Right ventricle myocardium inferior (tissue), 1 donor: Measurements from ENCODE around the gene CERS2. TPM values are rescaled to one million over a fixed set of nuclear protein-coding genes. Genes with fewer than 3 reads are reported as not detected.
A peak's percentile ranks its signal among the peaks of the same experiment; 100 is the strongest.

Source experiments
- ATAC-seq: fragments of 200-7000 bp; cut with Tn5 transposase; one replicate; pipeline ENCODE4 v1.9.1; 2020; ENCODE audit warnings: mild to moderate bottlenecking, moderate library complexity
- DNase-seq: peaks from one replicate; pipeline ENCODE4 v3.0.0; 2021; ENCODE audit errors: missing footprints
- intact Hi-C: fragments of 100-400 bp; cut with DNase I; formaldehyde crosslinking; loops from one replicate; pipeline ENCODE4 v1.11.0; 2022
- long read RNA-seq: library from polyadenylated mRNA; unstranded; transcript quantifications from one replicate; pipeline ENCODE4 v2.0.0, GENCODE V29; 2021
- total RNA-seq: library from RNA; stranded (reverse); fragmentation: NEBNext Ultra II Directional; extraction: Animal tissue kit (Norgen Biotek cat#: 25700); gene quantifications from one replicate; pipeline ENCODE4 v1.2.1, GENCODE V29; 2021
- donor health status: DM: no; HTN: yes; CAD: no; lungs with severe emphysema.

The CERS2 gene
- total RNA-seq = 92.6 TPM
- long read RNA-seq, transcript CERS2-205 (11 exons, 2,505 nt) = major isoform, 44 of 61 reads
- long read RNA-seq, transcript CERS2-201 (11 exons, 2,544 nt) = minor isoform, 9 of 61 reads
- long read RNA-seq, partial matches to known transcripts = 4 of 61 reads
- long read RNA-seq, other reads (novel, unspliced or antisense) = 4 of 61 reads

GRCh38 chr1:150974580-150975478 lies at the start of gene CERS2:
TSS of gene CERS2 (minus strand) at chr1:150974835. CDS start at chr1:150969090, 5,745 bp downstream.
- intact Hi-C loops = loop anchor here (2.0 to 5.0 kb wide), 4 partner anchors 32 to 718 kb away; partner anchors contain the start of genes ARNT, CA14, MINDY1 and SETDB1
- DNase-seq (peak; percentile 92), ATAC-seq (peak; percentile 73)

GRCh38 chr1:151013518-151013917 lies 38.9 kb upstream of the CERS2 start:
- DNase-seq (no peak), ATAC-seq (peak; percentile 85)
- intact Hi-C loops = loop anchor here (1.0 kb wide), 1 partner anchor 9 kb away; no protein-coding TSS in a partner anchor

GRCh38 chr1:151012684-151013471 lies 38.2 kb upstream of the CERS2 start:
- ATAC-seq = peak; percentile 55
- intact Hi-C loops = loop anchor here (1.0 kb wide), 1 partner anchor 9 kb away; no protein-coding TSS in a partner anchor
- no peak for DNase-seq

GRCh38 chr1:151011154-151011850 lies 36.7 kb upstream of the CERS2 start:
- DNase-seq (no peak), ATAC-seq (no peak)
- intact Hi-C loops = no loop called here

GRCh38 chr1:151010346-151010726 lies 35.7 kb upstream of the CERS2 start:
- intact Hi-C loops = no loop called here
- ATAC-seq = no peak
- no peak for DNase-seq

- intact Hi-C loops = loop anchor here (2.0 kb wide), 1 partner anchor 49 kb away; the partner anchor contains the start of gene CDC42SE1
- DNase-seq (no peak), ATAC-seq (no peak)
These were observed 35.2 kb upstream of the CERS2 start for GRCh38 chr1:151009674-151010345.

- DNase-seq (no peak), ATAC-seq (no peak)
- intact Hi-C loops = loop anchor here (2.0 kb wide), 1 partner anchor 50 kb away; the partner anchor contains the start of gene CDC42SE1
These were observed 34.6 kb upstream of the CERS2 start for GRCh38 chr1:151009206-151009587.

- peak; percentile 98 for DNase-seq
- peak; percentile 93 for ATAC-seq
- intact Hi-C loops = loop anchor here (2.0 kb wide), 1 partner anchor 50 kb away; the partner anchor contains the start of gene CDC42SE1
These were observed 33.9 kb upstream of the CERS2 start, which contains the start of gene PRUNE1 for GRCh38 chr1:151008244-151009205. TSS of gene PRUNE1 (plus strand) at chr1:151008449. CDS start at chr1:151008633, 184 bp downstream.

GRCh38 chr1:151007853-151008243 lies 33.2 kb upstream of the CERS2 start:
- intact Hi-C loops = loop anchor here (2.0 kb wide), 3 partner anchors 33 to 447 kb away; partner anchors contain the start of genes CDC42SE1 and CERS2
- DNase-seq (no peak), ATAC-seq (no peak)

- DNase-seq (peak; percentile 77), ATAC-seq (peak; percentile 75)
- intact Hi-C loops = loop anchor here (2.0 kb wide), 2 partner anchors 32 to 446 kb away; partner anchors contain the start of gene CERS2
These were observed 31.9 kb upstream of the CERS2 start, which contains the start of gene MINDY1 for GRCh38 chr1:151006327-151007052. TSS of gene MINDY1 (minus strand) at chr1:151006902. CDS start at chr1:151002617, 4,285 bp downstream.

GRCh38 chr1:151005729-151006319 lies 31.2 kb upstream of the CERS2 start:
- ATAC-seq (no peak), DNase-seq (no peak)
- intact Hi-C loops = loop anchor here (2.0 kb wide), 2 partner anchors 31 to 445 kb away; partner anchors contain the start of gene CERS2

GRCh38 chr1:151003180-151003579 lies 28.5 kb upstream of the CERS2 start:
- intact Hi-C loops = no loop called here
- ATAC-seq = no peak
- DNase-seq = no peak

- ATAC-seq (no peak), DNase-seq (no peak)
- intact Hi-C loops = no loop called here
These were observed 28.0 kb upstream of the CERS2 start for GRCh38 chr1:151002611-151003010.

GRCh38 chr1:151002051-151002450 lies 27.4 kb upstream of the CERS2 start:
- ATAC-seq (no peak), DNase-seq (peak; percentile 59)
- intact Hi-C loops = no loop called here

GRCh38 chr1:151001602-151002001 lies 27.0 kb upstream of the CERS2 start:
- DNase-seq (no peak), ATAC-seq (no peak)
- intact Hi-C loops = no loop called here
